ENCODE data around the gene FALEC. TPM values are rescaled to one million over a fixed set of nuclear protein-coding genes. Genes with fewer than 3 reads are reported as not detected.
A peak's percentile ranks its signal among the peaks of the same experiment; 100 is the strongest.
"Not testable (repeated sequence)": the region's sequence is repeated elsewhere in the genome, so short reads cannot be mapped to it uniquely, and the experiment has no call there.

FALEC gene
- total RNA-seq, 8 experiments from 2014 or later: 0.57 to 4.1 (median 2.1) TPM

- not testable (repeated sequence) for H3K27ac ChIP-seq
Observed at GRCh38 chr1:150565240-150565991, 49.9 kb downstream of the FALEC start.

GRCh38 chr1:150566589-150567340 lies 51.2 kb downstream of the FALEC start:
- no peak for ATAC-seq (replicated peaks in 6 of 8)
- Histone ChIP-seq H3K4me3 (no peak overlapping the region), H3K27ac (peak overlapping the region in 1 of 2 donors; percentile 81), H3K4me1 (replicated peaks in 1 of 2) (peaks cover 39 to 56% of the 10 kb centered on the region in 2 donors)
- in situ Hi-C loops (cut with MboI; ENCODE audit: low pct_unique_long_range_greater_than_20kb in 2 of 9, low sequenced_read_pairs in 9 of 9, unreplicated experiment in 9 of 9): loop anchor here in 1 of 9 experiments (25.0 kb wide), 1 partner anchor 104 kb away; no protein-coding TSS in a partner anchor
- WGBS, 10 experiments: 25 to 99% (median 90%) methylated on average over 2 to 11 of the region's 12 CpGs; no CpG with 5 or more reads in 1 of the 10 experiments

More at GRCh38 chr1:150565240-150565991, 49.9 kb downstream of the FALEC start:
- peaks cover 43 to 59% of the 10 kb centered on the region in 2 donors for H3K4me1 ChIP-seq (replicated peaks in 1 of 2)
- in situ Hi-C loops (cut with MboI; ENCODE audit: low pct_unique_long_range_greater_than_20kb in 2 of 9, low sequenced_read_pairs in 9 of 9, unreplicated experiment in 9 of 9): loop anchor here in 1 of 9 experiments (25.0 kb wide), 1 partner anchor 103 kb away; no protein-coding TSS in a partner anchor
- H3K4me3 ChIP-seq; ATAC-seq (replicated peaks in 6 of 8): not testable (repeated sequence)
- WGBS, 10 experiments: 82 to 99% (median 94%) methylated on average over 1 to 14 of the region's 14 CpGs; no CpG with 5 or more reads in 2 of the 10 experiments

DNA sequence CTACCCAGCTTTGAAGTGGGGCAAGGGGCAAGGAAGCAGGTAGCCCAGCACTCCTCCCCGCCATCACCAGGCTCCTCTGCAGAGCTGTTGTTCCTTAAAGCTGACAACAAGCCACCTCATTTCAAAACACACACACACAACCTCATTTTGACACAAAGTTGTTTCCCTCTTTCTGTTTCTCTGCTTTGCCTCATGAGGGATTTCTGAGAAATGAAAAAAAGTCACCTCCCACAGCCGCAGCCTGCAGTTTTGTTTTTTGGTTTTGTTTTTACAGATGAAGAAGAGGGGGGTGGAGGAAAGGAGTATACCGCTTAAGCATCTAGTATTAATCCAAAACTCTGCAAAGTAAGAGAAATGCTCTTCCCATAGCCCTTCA lies 51.8 kb downstream of the FALEC start:
- 0 to 71% (median 34%) methylated on average over 1 to 3 of the region's 3 CpGs; no CpG with 5 or more reads in 6 of the 10 experiments for WGBS, 10 experiments
- in situ Hi-C loops (cut with MboI; ENCODE audit: low pct_unique_long_range_greater_than_20kb in 2 of 9, low sequenced_read_pairs in 9 of 9, unreplicated experiment in 9 of 9): loop anchor here in 1 of 9 experiments (25.0 kb wide), 1 partner anchor 105 kb away; no protein-coding TSS in a partner anchor
- ATAC-seq (replicated peaks in 6 of 8): no peak

DNA sequence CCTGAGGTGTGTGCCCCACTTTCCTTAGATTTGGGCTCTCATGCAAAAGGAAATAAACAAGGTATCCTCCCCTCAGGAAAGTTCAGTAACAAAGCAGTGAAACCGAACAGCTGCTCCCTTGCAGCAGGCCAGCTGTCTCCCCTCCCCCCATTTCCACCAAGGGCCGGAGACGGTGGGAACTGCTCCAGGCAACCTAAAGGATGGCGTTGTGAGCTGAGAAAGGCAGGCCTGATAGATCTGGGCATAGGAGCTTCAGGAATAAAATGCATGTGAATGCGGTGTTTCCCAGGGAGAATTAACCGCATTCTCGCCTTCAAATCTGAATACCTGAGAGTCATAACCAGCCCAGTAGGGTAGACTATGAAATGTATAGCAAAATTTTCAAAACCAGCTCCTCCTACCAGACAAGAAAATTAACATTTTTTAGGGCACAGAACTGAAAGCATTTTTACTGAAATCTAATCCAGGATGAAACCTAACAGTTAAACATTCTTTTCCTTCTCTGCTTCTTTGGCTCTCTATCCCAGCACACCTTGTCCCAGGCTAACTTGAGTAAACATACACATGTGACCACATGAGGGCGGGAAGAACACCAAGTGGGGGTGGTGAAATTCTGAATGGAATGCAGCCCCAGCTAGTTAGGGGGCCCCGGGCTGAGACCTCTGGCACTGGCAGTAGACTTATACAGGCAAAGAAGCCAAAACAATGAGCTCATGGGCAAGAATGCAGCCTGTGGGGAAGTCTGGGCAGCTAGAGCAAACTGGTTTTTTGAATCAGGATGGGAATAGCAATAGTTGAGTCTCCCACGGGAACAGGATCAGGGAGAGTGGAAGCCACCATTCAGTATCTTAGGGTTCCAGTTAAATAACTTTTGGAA lies 52.4 kb downstream of the FALEC start:
- peak; percentile 1 to 91 (median 86) for ATAC-seq (replicated peaks in 6 of 8)
- Histone ChIP-seq H3K4me1 (replicated peaks in 1 of 2) (peaks cover 28 to 47% of the 10 kb centered on the region in 2 donors), H3K27ac (peak overlapping the region; percentile 57 to 81), H3K4me3 (peak overlapping the region in 3 of 5 donors; percentile 13 to 16 (median 15))
- in situ Hi-C loops (cut with MboI; ENCODE audit: low pct_unique_long_range_greater_than_20kb in 2 of 9, low sequenced_read_pairs in 9 of 9, unreplicated experiment in 9 of 9): loop anchor here in 1 of 9 experiments (25.0 kb wide), 1 partner anchor 106 kb away; no protein-coding TSS in a partner anchor
- 0 to 15% (median 2%) methylated on average over 1 to 10 of the region's 10 CpGs; no CpG with 5 or more reads in 1 of the 10 experiments for WGBS, 10 experiments

More for the DNA sequence above, 51.8 kb downstream of the FALEC start:
- Histone ChIP-seq H3K4me1 (replicated peaks in 1 of 2) (peaks cover 34 to 53% of the 10 kb centered on the region in 2 donors), H3K4me3 (peak overlapping the region in 3 of 5 donors; percentile 13 to 16 (median 15)), H3K27ac (peak overlapping the region; percentile 18 to 81)

DNA sequence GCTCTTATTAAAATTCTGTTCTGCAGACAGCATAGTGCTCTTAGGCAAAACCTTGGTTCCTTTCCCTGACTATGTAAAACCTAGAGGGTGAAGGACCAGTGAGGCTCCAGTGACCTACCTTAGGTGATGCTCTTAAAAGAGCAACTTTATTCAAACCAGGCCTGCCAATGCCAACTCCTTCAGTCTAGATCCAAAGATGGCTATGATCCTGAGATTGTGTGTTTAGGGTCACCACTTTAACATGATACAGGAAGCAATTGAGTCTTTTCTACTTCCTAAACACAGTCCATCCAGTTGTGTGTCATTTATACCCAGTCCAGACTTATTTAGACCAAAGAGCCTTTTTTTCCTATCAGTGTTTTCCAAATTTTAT lies 53.0 kb downstream of the FALEC start:
- in situ Hi-C loops (cut with MboI; ENCODE audit: low pct_unique_long_range_greater_than_20kb in 2 of 9, low sequenced_read_pairs in 9 of 9, unreplicated experiment in 9 of 9): loop anchor here in 1 of 9 experiments (25.0 kb wide), 1 partner anchor 106 kb away; no protein-coding TSS in a partner anchor
- ATAC-seq (replicated peaks in 6 of 8): peak in 4 of 8 experiments; percentile 0 to 11 (median 0)
- H3K4me3 ChIP-seq: no peak overlapping the region
- peak overlapping the region; percentile 57 to 81 for H3K27ac ChIP-seq
- peaks cover 24 to 40% of the 10 kb centered on the region in 2 donors for H3K4me1 ChIP-seq (replicated peaks in 1 of 2)

DNA sequence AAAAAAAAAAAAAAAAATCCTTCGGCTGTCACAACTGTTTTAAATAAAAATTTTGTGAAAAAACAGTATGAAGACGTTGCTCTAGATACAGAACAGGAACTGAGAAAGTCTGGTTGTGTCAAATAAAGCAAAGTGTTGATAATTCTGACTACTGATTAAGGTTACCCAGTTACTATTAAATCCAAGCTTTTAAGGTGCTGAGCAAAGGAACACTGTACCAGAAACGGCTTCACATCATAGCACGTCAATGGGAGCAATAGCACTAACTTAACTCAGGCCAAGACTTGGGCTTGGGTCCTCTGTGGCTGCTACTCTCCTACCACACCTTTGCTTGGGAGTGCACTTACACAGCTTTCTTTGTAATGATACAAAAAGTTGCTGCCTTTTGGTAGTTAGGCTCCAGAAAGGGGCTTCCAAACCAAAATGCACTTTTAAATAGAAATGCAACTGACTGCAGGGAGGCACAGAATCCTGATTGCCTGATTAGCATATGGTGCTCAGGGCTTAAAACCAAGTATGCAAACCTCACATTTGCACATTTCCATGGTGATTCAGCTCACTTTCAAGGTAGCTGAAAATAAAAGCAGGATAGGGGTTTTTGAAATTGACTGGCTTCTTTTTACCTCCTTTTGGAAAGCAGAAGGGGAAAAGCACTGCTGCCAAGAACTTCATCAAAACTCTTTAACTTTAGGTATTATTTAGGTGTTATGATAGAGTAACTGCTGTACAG lies 57.5 kb downstream of the FALEC start:
- Histone ChIP-seq H3K27ac (no peak overlapping the region), H3K4me1 (replicated peaks in 1 of 2) (peaks cover 32 to 35% of the 10 kb centered on the region in 2 donors), H3K4me3 (no peak overlapping the region)
- no peak for ATAC-seq (replicated peaks in 6 of 8)
- in situ Hi-C loops (cut with MboI; ENCODE audit: low pct_unique_long_range_greater_than_20kb in 2 of 9, low sequenced_read_pairs in 9 of 9, unreplicated experiment in 9 of 9): loop anchor here in 1 of 9 experiments (25.0 kb wide), 1 partner anchor 111 kb away; no protein-coding TSS in a partner anchor
- 13 to 100% (median 94%) methylated on average over 1 to 4 of the region's 4 CpGs for WGBS, 10 experiments

- H3K4me1 ChIP-seq (replicated peaks in 1 of 2): peaks cover 27 to 29% of the 10 kb centered on the region in 2 donors
- in situ Hi-C loops (cut with MboI; ENCODE audit: low pct_unique_long_range_greater_than_20kb in 2 of 9, low sequenced_read_pairs in 9 of 9, unreplicated experiment in 9 of 9): loop anchor here in 1 of 9 experiments (25.0 kb wide), 1 partner anchor 111 kb away; no protein-coding TSS in a partner anchor
- H3K27ac ChIP-seq; ATAC-seq (replicated peaks in 6 of 8); H3K4me3 ChIP-seq: not testable (repeated sequence)
- 80 to 100% (median 96%) methylated on average over 2 to 8 of the region's 13 CpGs; no CpG with 5 or more reads in 3 of the 10 experiments for WGBS, 10 experiments
Observed at GRCh38 chr1:150573648-150574071, 58.1 kb downstream of the FALEC start.

GRCh38 chr1:150574260-150575071 lies 58.9 kb downstream of the FALEC start:
- WGBS, 10 experiments: 68 to 100% (median 92%) methylated on average over 2 to 6 of the region's 6 CpGs; no CpG with 5 or more reads in 2 of the 10 experiments
- H3K4me3 ChIP-seq: peak overlapping the region in 1 of 5 donors; percentile 72
- no peak for ATAC-seq (replicated peaks in 6 of 8)
- in situ Hi-C loops (cut with MboI; ENCODE audit: low pct_unique_long_range_greater_than_20kb in 2 of 9, low sequenced_read_pairs in 9 of 9, unreplicated experiment in 9 of 9): loop anchor here in 1 of 9 experiments (25.0 kb wide), 1 partner anchor 112 kb away; no protein-coding TSS in a partner anchor
- peaks cover 19 to 21% of the 10 kb centered on the region in 2 donors for H3K4me1 ChIP-seq (replicated peaks in 1 of 2)
- H3K27ac ChIP-seq: no peak overlapping the region

GRCh38 chr1:150575072-150575489 lies 59.5 kb downstream of the FALEC start:
- Histone ChIP-seq H3K27ac (no peak overlapping the region), H3K4me1 (replicated peaks in 1 of 2) (peaks cover 16 to 20% of the 10 kb centered on the region in 2 donors), H3K4me3 (peak overlapping the region in 2 of 5 donors; percentile 72 to 84)
- no peak for ATAC-seq (replicated peaks in 6 of 8)
- in situ Hi-C loops (cut with MboI; ENCODE audit: low pct_unique_long_range_greater_than_20kb in 2 of 9, low sequenced_read_pairs in 9 of 9, unreplicated experiment in 9 of 9): no loop called here
- 37 to 100% (median 79%) methylated on average over 2 to 4 of the region's 4 CpGs; no CpG with 5 or more reads in 2 of the 10 experiments for WGBS, 10 experiments

- 0 to 58% (median 40%) methylated on average over 1 of the region's 1 CpG; no CpG with 5 or more reads in 3 of the 10 experiments for WGBS, 10 experiments
- Histone ChIP-seq H3K4me1 (replicated peaks in 1 of 2) (peaks cover 20 to 24% of the 10 kb centered on the region in 2 donors), H3K27ac (no peak overlapping the region), H3K4me3 (peak overlapping the region; percentile 72 to 96 (median 84))
- ATAC-seq (replicated peaks in 6 of 8): no peak
- in situ Hi-C loops (cut with MboI; ENCODE audit: low pct_unique_long_range_greater_than_20kb in 2 of 9, low sequenced_read_pairs in 9 of 9, unreplicated experiment in 9 of 9): no loop called here
Observed at GRCh38 chr1:150575518-150576366, 60.2 kb downstream of the FALEC start.
